ENCODE measurements around the gene CBLB.

Gene CBLB

GRCh38 chr3:105672996-105673395 lies 195.8 kb downstream of the CBLB start:
- Histone ChIP-seq H3K27me3 (ENCODE audit: insufficient read depth, low read length, poor library complexity, severe bottlenecking) (no peaks in the 10 kb centered on the region), H3K4me2 (ENCODE audit: low read depth, low read length, poor library complexity, severe bottlenecking) (no peak overlapping the region), H3K9me2 (replicated peaks; ENCODE audit: low read depth, low read length) (no peaks in the 10 kb centered on the region), H2AFZ (ENCODE audit: low read length) (no peak overlapping the region), H3K36me3 (ENCODE audit: insufficient read depth, low read length) (peaks cover 14% of the 10 kb centered on the region; the same call in 1 of the 2 replicates), H3K79me2 (ENCODE audit: insufficient read depth, low read length) (no peaks in the 10 kb centered on the region), H3K9ac (ENCODE audit: low read depth, low read length, poor library complexity, severe bottlenecking) (no peak overlapping the region), H3K4me3 (ENCODE audit: low read length, poor library complexity, severe bottlenecking) (no peak overlapping the region), H3K9me3 (ENCODE audit: insufficient read depth, low read depth, low read length) (no peaks in the 10 kb centered on the region), H3F3A (ENCODE audit: low read depth) (no peaks in the 10 kb centered on the region), H4K20me1 (ENCODE audit: insufficient read depth, low read length, poor library complexity, severe bottlenecking) (no peaks in the 10 kb centered on the region), H3K4me1 (ENCODE audit: insufficient read depth, low read length, poor library complexity, severe bottlenecking) (no peaks in the 10 kb centered on the region)
- TF ChIP-seq, protein P1, sequence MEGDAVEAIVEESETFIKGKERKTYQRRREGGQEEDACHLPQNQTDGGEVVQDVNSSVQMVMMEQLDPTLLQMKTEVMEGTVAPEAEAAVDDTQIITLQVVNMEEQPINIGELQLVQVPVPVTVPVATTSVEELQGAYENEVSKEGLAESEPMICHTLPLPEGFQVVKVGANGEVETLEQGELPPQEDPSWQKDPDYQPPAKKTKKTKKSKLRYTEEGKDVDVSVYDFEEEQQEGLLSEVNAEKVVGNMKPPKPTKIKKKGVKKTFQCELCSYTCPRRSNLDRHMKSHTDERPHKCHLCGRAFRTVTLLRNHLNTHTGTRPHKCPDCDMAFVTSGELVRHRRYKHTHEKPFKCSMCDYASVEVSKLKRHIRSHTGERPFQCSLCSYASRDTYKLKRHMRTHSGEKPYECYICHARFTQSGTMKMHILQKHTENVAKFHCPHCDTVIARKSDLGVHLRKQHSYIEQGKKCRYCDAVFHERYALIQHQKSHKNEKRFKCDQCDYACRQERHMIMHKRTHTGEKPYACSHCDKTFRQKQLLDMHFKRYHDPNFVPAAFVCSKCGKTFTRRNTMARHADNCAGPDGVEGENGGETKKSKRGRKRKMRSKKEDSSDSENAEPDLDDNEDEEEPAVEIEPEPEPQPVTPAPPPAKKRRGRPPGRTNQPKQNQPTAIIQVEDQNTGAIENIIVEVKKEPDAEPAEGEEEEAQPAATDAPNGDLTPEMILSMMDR (conservative IDR thresholded peaks at IDR 0.05; ENCODE audit: low read length) = no peak
- no peak for TF ChIP-seq EZH2phosphoT487 (IDR thresholded peaks at IDR 0.05; ENCODE audit: borderline replicate concordance)

DNA sequence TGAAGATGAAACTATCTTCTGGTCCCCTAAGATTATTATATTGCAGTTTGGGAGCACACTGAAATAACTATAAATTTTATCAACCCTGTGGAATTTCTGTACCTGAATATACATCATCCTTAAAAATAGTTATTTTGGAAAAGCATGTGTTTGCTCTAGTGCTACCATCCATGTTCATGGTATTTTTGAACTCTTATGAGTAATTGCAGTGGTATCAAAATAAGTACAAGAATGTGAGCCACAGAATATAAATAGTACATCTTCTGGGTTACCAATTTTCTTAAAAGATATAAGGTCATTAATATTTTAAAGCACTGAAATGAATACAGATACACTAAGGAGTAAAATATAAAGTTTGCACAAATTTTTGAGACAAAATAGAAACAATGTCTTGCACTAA lies 206.5 kb downstream of the CBLB start:
- Histone ChIP-seq H2AFZ (ENCODE audit: low read length) (no peak overlapping the region), H3K36me3 (ENCODE audit: insufficient read depth, low read length) (peaks cover 19% of the 10 kb centered on the region), H3K9ac (ENCODE audit: low read depth, low read length, poor library complexity, severe bottlenecking) (no peak overlapping the region), H3K4me3 (ENCODE audit: low read length, poor library complexity, severe bottlenecking) (no peak overlapping the region), H3K4me2 (ENCODE audit: low read depth, low read length, poor library complexity, severe bottlenecking) (no peak overlapping the region), H3K9me2 (replicated peaks; ENCODE audit: low read depth, low read length) (no peaks in the 10 kb centered on the region), H3K27me3 (ENCODE audit: insufficient read depth, low read length, poor library complexity, severe bottlenecking) (no peaks in the 10 kb centered on the region), H3K9me3 (ENCODE audit: insufficient read depth, low read depth, low read length) (no peaks in the 10 kb centered on the region), H3K4me1 (ENCODE audit: insufficient read depth, low read length, poor library complexity, severe bottlenecking) (no peaks in the 10 kb centered on the region), H4K20me1 (ENCODE audit: insufficient read depth, low read length, poor library complexity, severe bottlenecking) (no peaks in the 10 kb centered on the region), H3F3A (ENCODE audit: low read depth) (no peaks in the 10 kb centered on the region), H3K79me2 (ENCODE audit: insufficient read depth, low read length) (no peaks in the 10 kb centered on the region)
- no peak for TF ChIP-seq EZH2phosphoT487 (IDR thresholded peaks at IDR 0.05; ENCODE audit: borderline replicate concordance)
- TF ChIP-seq, protein P1 (conservative IDR thresholded peaks at IDR 0.05; ENCODE audit: low read length) = no peak

DNA sequence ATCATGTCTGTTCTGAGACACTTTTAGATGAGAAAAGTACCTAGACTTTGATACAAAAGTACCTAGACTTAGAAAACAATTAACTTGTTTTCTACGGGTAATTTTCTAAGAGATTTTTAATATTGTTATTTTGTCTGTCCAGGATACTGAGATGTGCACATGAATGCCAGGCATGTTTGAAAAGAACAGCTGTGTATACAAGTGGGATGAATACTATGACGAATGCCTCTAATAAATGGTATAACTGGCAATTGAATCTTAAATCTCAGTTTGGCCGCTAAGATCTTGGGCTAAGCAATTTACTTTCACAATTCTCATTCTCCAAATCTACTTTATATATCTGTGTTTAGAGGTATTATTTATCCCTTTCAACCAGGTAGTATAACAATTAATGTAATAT lies 207.4 kb downstream of the CBLB start:
- Histone ChIP-seq H3K9me3 (ENCODE audit: insufficient read depth, low read depth, low read length) (no peaks in the 10 kb centered on the region), H3K27me3 (ENCODE audit: insufficient read depth, low read length, poor library complexity, severe bottlenecking) (no peaks in the 10 kb centered on the region), H3K4me1 (ENCODE audit: insufficient read depth, low read length, poor library complexity, severe bottlenecking) (no peaks in the 10 kb centered on the region), H3K36me3 (ENCODE audit: insufficient read depth, low read length) (peaks cover 14% of the 10 kb centered on the region; the same call in 1 of the 2 replicates), H2AFZ (ENCODE audit: low read length) (no peak overlapping the region), H3F3A (ENCODE audit: low read depth) (no peaks in the 10 kb centered on the region), H3K79me2 (ENCODE audit: insufficient read depth, low read length) (no peaks in the 10 kb centered on the region), H3K9ac (ENCODE audit: low read depth, low read length, poor library complexity, severe bottlenecking) (no peak overlapping the region), H3K4me2 (ENCODE audit: low read depth, low read length, poor library complexity, severe bottlenecking) (no peak overlapping the region), H4K20me1 (ENCODE audit: insufficient read depth, low read length, poor library complexity, severe bottlenecking) (no peaks in the 10 kb centered on the region), H3K4me3 (ENCODE audit: low read length, poor library complexity, severe bottlenecking) (no peak overlapping the region), H3K9me2 (replicated peaks; ENCODE audit: low read depth, low read length) (no peaks in the 10 kb centered on the region)
- TF ChIP-seq, protein P1 (conservative IDR thresholded peaks at IDR 0.05; ENCODE audit: low read length) = no peak
- TF ChIP-seq EZH2phosphoT487 (IDR thresholded peaks at IDR 0.05; ENCODE audit: borderline replicate concordance) = no peak
